Fibroblast of the aortic adventitia (primary cell): Measurements from ENCODE around the gene YIPF1. TPM values are rescaled to one million over a fixed set of nuclear protein-coding genes. Genes with fewer than 3 reads are reported as not detected.

Source experiments
- DNase-seq: peaks from one replicate; pipeline ENCODE4 v3.0.0-alpha.2; 2010; ENCODE audit warnings: low read depth
- H3K4me3 ChIP-seq: 2 replicates; pipeline ENCODE4 v1.5.1; 2011; ENCODE audit warnings: low read depth, mild to moderate bottlenecking, control low read depth, low read length, moderate library complexity
- total RNA-seq: library from RNA; depleted of rRNA; stranded (reverse); fragments of >200 nt; gene quantifications from 2 replicates; pipeline ENCODE4 v1.2.3, GENCODE V29; 2012; ENCODE audit warnings: low replicate concordance
- TF ChIP-seq, protein P1 (sequence below): IDR thresholded peaks from 2 replicates; pipeline ENCODE4 v1.5.1; 2011; ENCODE audit warnings: mild to moderate bottlenecking, low read length, control low read depth, inconsistent platforms; ENCODE audit not compliant: insufficient read depth

YIPF1 gene
- total RNA-seq, 1 donor = 30.1 TPM

DNA sequence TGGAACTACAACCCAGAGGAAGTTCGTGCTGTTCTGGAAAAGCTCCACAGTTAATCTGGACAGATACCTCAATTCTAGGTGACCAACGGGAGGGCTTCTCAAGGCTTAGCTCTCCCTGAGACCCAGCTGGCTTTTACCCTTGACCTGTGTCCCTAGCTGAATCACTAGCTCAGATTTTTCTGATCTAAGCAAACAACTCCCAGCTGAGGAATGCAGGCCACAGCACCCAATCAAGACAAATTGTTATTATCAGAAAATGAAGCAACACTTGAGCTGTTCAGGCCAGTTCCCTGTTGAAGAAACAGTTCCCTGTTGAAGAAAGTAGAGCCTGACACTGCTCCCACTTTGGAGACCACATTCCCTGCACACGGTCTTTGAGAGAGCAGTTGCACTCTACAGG, 20.3 kb upstream of the YIPF1 start:
- no peak for DNase-seq
- TF ChIP-seq, protein P1, sequence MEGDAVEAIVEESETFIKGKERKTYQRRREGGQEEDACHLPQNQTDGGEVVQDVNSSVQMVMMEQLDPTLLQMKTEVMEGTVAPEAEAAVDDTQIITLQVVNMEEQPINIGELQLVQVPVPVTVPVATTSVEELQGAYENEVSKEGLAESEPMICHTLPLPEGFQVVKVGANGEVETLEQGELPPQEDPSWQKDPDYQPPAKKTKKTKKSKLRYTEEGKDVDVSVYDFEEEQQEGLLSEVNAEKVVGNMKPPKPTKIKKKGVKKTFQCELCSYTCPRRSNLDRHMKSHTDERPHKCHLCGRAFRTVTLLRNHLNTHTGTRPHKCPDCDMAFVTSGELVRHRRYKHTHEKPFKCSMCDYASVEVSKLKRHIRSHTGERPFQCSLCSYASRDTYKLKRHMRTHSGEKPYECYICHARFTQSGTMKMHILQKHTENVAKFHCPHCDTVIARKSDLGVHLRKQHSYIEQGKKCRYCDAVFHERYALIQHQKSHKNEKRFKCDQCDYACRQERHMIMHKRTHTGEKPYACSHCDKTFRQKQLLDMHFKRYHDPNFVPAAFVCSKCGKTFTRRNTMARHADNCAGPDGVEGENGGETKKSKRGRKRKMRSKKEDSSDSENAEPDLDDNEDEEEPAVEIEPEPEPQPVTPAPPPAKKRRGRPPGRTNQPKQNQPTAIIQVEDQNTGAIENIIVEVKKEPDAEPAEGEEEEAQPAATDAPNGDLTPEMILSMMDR = no peak

DNA sequence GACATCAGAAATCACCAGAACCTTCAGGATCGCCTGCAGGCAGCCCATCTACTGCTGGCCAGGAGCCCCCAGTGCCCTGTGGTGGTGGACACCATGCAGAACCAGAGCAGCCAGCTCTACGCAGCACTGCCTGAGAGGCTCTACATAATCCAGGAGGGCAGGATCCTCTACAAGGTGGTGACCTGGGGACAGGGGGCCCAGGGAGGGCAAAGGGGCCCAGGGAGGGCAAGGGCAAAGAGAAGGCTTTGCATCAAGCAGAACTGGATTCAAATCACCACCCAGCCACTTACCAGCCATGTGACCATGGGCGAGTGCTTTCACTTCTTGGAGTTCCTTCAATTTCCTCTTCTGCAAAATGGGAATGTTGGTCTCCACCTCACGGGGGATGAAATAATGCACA, 16.5 kb upstream of the YIPF1 start:
- no peak for DNase-seq
- no peak overlapping the region for H3K4me3 ChIP-seq
- TF ChIP-seq, protein P1 = no peak

More for the DNA sequence above, 20.3 kb upstream of the YIPF1 start:
- H3K4me3 ChIP-seq = no peak overlapping the region

DNA sequence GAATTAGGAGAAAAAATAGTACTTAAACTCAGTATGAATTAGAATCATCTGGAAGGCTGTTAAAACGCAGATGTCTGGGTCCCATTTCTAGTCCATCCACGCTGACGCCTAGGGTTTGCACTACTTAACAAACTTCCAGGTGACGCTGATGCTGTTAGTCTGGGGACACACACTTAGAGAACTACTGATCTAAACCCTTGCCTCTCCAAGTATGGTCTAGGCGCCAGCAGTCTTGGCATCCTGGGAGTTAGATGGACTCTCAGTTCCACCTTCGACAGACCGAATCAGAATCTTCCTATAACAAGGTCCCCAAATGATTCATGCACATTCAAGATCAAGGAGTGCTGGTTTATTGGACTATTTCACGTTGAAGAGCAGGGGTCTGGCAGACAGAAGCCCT, 15.9 kb upstream of the YIPF1 start:
- no peak for DNase-seq
- no peak overlapping the region for H3K4me3 ChIP-seq
- TF ChIP-seq, protein P1 = no peak

DNA sequence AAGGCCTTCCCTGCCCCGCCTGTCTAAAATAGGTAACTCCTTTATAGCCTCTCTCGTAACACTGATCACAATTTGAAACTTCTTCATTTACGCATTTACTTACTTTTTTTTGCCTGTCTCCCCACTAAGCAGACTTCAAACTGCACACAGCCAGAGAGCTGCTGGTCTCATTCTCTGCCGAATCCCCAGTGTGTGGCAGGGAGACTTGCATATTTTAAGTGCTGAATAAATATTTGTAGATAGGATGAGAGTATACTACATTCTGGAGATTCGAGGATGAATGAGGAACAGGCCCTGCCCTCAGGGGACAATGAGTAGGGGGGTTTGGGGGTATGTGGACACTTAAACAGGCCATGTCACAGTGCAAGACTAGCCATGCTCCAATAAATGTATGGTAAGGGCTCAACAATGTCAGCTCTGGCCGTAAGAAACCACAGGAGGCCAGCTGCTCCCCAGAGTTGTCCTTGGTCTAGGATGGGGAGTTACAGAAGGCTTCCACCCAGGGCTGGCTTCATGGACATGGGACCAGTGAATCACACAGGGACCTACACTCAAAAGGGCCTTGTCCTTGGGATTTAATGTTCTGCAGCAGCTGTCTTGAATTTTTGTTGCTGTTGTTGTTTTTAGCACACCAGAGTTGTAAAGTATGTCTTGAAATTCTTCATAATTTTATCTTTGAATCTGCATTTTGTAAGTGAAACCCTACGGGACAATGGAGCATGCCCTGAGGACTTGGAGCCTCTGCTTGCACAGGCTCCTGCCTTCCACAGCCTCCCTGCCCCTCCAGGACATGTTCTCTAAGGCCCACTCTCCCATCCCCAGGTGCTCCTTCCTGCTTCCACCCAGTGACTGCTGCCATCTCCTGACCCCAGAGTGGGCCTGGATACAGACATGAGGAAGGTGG, 12.9 kb upstream of the YIPF1 start:
- no peak for DNase-seq
- TF ChIP-seq, protein P1 = no peak
- H3K4me3 ChIP-seq = no peak overlapping the region

DNA sequence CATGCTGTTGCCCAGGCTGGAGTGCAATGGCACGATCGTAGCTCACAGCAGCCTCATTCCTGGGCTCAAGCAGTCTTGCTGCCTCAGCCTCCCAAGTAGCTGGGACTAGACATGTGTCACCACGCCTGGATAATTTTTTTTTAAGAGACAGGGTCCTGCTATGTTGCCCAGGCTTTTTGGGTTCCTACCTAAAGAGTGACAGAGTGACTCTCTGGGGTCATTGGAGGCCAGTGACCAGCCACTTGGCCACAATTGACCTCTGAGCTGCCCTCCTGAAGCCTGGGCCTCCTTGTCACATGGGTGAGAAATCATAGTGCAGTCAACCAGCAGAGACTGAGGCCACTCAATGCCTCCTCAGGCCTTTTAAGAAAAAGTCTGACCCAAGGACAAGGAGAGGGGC, 10.1 kb upstream of the YIPF1 start:
- no peak for DNase-seq
- TF ChIP-seq, protein P1 = no peak
- no peak overlapping the region for H3K4me3 ChIP-seq

DNA sequence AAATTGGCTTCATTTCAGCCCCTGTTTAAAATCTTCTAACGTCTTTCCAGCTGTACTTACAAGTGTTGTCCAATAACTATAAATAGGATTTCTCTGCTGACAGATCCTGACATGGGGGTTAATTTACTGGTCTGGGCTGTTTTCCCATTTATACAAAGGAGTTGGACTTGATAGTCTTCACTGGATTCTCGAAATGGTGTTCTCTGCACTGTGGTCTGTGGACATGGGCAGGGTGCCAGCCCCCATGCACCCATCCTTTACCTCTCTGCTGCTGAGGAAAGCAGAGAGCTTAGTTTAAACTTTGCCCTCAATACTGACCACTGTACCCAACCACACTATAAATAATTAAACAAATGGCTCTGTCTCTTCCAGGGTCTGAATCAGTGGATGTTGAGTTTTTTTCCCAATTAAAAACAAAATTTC, 9.6 kb upstream of the YIPF1 start:
- peak; percentile 81 for DNase-seq
- H3K4me3 ChIP-seq = no peak overlapping the region
- TF ChIP-seq, protein P1 = no peak
